ENCODE measurements around the gene SPDYE3.
"Not testable (repeated sequence)": the region's sequence is repeated elsewhere in the genome, so short reads cannot be mapped to it uniquely, and the experiment has no call there.

SPDYE3 gene

GRCh38 chr7:100349757-100350156, 42.3 kb downstream of the SPDYE3 start:
- no peak for DNase-seq (ENCODE audit: low spot score)

DNA sequence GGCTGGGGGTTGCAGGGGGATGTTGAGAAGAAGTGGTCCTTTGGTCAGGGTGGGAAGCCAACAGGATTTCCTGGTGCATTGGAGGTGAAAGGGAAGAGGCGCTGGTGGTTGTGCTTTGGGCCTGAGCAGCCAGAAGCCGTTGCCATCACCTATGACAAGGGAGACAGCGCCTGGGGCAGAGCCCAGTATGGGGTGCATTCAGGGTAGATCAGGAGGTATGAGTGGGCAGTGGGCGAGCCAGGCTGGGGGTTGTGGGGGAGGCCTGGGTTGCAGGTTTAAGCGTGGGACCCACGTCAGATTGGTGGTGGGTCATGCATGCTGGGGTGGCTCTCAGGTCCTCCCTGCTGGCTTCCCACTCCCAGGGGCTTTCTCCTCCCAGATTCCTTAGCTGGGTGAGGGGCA, 44.2 kb downstream of the SPDYE3 start:
- DNase-seq (ENCODE audit: low spot score) = no peak

DNA sequence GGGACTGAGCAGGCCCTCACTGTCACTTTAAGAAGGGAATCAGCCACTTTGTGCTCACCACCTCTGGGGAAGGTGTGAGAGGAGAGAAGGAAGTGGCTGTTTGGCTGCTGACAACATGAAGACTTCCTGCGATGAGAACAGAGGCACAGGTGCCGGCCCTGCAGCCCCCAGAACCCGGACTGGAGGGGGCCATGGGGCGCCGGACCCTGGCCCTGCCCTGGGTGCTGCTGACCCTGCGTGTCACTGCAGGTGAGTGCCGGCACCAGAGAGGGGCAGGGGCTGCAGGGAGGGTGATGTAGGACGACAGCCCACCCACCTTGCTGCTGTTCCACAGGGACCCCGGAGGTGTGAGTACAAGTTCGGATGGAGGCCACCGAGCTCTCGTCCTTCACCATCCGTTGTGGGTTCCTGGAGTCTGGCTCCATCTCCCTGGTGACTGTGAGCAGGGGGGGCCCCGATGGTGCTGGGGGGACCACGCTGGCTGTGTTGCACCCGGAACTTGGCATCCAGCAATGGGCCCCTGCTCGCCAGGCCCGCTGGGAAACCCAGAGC, 44.8 kb downstream of the SPDYE3 start:
- DNase-seq (ENCODE audit: low spot score) = not testable (repeated sequence)

- no peak for DNase-seq (ENCODE audit: low spot score)
Measured at GRCh38 chr7:100352984-100353684, 45.6 kb downstream of the SPDYE3 start.

DNA sequence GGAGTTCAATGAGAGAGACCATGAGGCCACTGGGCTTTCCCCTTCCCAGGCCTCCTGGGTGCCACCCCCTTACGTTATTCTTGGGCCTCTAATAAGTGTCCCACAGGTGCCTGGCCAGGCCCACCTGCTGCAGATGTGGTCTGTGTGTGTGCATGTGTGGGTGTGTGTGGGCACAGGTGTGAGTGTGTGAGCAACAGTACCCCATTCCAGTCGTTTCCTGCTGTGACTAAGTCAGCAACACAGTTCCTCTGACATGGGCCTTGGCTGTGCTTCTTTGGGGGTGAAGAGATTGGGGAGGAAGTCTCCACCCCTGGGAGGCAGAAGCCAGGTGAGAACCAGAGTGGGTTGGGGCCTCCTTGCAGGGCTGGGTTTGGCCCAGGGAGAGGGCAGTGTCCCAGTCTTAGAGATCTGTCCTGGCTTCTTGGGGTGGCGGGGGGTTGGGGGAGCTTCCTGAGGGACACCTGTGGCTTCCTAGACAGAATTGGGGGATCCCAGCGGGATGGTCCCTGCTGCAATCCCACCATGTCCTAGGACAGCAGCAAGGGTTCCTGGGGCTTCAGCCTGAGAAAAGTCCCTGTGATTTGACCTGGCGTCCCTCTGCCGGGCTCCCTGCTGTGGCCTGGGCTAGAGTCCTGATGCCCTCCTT, 46.3 kb downstream of the SPDYE3 start:
- no peak for DNase-seq (ENCODE audit: low spot score)

DNA sequence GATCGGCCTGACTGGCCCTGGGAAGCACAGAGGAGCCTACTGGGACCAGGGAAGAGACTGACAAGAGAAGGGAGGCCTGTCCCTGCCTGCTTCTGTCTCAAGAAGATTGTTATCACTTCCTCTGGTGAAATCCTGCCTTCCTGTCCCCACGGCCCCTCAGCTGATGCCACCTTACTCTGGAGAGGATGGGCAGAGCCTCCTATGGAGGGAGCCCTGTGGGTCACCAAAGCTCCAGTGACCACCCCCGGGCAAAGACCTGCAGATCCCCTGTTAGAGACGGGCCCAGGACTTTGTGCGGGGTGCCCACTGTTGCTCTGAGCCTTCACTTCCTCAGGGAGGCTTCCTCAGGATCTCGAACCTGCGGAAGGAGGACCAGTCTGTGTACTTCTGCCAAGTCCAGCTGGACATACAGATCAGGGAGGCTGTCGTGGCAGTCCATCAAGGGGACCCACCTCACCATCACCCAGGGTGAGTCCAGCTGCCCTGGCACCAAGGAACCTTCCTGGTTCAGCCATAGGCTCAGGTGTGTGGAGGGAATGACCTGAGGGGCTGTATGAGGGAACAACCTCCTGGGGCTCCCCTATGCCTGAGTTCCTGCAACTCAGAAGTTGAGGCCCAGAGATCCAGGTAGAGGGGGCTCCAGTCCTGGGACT, 49.0 kb downstream of the SPDYE3 start:
- no peak for DNase-seq (ENCODE audit: low spot score)

DNA sequence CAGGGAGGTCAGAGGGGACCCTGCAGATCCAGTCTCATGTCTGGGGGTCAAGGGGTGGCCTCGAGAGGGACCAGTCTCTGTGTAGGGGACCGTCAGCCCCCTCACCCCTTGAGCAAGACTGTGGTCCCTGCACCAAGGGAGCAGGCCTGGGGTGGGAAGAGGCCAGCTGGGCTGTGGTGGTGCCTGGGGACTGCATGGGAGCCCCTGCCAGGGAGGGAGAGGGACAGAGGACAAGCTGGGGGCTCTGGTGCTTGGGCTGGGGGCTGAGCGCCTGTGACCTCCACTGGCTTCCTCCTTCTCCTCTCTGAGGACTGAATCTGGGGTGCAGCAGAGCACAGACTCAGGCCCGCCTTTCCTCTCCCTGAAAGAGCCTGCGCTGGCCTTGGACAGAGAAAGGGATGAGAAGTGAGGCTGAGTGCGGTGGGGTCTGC, 49.6 kb downstream of the SPDYE3 start:
- no peak for DNase-seq (ENCODE audit: low spot score)

- DNase-seq (ENCODE audit: low spot score) = no peak
Measured at GRCh38 chr7:100358027-100358856, 50.7 kb downstream of the SPDYE3 start, which contains the start of gene PILRB. TSS of gene PILRB (plus strand) at chr7:100358117. CDS start at chr7:100358303, 186 bp downstream.

DNA sequence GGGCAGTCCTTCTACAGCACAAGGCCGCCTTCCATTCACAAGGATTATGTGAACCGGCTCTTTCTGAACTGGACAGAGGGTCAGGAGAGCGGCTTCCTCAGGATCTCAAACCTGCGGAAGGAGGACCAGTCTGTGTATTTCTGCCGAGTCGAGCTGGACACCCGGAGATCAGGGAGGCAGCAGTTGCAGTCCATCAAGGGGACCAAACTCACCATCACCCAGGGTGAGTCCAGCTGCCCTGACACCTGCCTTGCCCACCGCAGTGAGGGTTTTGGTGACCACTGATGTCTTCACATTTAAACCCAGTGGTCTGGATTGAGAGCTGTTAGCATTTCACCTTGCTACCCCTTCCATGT, 51.3 kb downstream of the SPDYE3 start:
- no peak for DNase-seq (ENCODE audit: low spot score)

DNA sequence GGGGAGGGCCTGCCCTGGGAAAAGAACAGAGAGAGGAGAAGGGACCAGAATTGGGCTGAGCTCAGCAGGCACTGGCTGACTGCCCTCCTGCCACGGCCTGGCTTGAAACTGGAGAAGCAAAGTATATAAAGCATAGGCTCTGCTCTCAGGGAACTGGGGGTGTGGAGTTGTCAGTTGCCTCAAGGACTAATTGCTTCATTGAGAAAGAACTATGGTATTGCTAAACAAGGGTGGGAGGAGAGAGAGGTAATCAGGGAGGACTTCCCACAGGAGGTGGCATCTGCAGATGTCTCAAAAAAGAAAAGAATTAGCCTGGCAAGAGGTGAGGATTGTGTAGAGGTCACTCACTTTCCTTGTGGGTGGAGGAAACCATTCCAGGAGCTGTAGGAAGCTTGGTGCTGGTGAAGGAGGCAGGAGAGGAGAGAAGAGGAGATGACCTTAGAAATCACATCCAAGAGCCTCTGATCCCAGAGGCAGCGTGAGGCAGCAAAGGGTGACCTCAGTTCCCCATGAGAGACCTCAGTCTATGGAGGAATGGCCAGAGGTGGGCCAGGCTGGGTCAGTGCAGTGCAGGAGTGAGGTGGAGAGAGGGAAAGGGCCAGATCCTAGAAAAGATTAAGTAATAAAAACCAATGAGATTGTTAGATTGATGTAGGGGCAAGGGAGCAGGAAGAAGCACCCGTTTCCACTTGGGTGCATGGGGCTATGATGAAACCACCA, 52.8 kb downstream of the SPDYE3 start:
- DNase-seq (ENCODE audit: low spot score) = no peak

GRCh38 chr7:100363098-100363497, 55.6 kb downstream of the SPDYE3 start:
- DNase-seq (ENCODE audit: low spot score) = no peak

DNA sequence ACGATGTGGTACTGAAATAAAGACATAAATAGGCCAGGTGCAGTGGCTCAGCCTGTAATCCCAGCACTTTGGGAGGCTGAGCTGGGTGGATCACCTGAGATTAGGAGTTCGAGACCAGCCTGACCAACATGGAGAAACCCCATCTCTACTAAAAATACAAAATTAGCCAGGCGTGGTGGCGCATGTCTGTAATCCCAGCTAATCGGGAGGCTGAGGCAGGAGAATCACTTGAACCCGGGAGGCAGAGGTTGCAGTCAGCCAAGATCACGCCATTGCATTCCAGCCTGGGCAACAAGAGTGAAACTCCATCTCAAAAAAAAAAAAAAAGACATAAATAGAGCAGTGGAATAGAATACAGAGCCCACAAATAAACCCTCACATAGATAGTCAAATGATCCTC, 56.3 kb downstream of the SPDYE3 start:
- not testable (repeated sequence) for DNase-seq (ENCODE audit: low spot score)

DNA sequence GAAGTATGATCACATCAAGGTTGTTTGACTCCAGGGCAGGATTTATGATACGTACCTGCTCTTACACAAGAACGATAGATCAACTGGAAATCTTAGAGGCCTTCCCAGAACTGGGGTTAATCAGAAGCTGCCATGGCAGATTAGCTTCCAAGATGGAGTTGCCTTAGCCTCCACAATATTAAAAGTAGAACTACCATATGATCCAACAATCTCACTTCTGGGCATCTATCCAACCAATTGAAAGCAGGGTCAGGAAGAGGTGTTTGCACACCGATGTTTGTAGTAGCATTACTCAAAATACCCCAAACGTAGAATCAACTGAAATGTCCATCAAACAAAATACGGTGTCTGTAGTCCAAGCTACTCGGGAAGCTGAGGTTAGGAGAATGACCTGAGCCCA, 57.0 kb downstream of the SPDYE3 start:
- DNase-seq (ENCODE audit: low spot score) = no peak

DNA sequence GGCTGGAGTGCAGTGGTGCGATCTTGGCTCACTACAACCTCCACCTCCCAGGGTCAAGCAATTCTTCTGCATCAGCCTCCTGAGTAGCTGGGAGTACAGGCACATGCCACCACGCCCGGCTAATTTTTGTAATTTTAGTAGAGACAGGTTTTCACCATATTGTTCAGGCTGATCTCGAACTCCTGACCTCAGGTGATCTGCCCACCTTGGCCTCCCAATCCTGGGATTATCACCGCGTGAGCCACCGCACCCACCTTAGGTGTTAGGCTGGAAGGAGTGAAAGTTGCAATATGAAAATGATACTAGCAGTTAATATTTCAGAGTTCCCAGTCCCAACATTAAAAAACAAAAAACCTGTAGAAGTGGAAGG, 58.5 kb downstream of the SPDYE3 start:
- not testable (repeated sequence) for DNase-seq (ENCODE audit: low spot score)

DNA sequence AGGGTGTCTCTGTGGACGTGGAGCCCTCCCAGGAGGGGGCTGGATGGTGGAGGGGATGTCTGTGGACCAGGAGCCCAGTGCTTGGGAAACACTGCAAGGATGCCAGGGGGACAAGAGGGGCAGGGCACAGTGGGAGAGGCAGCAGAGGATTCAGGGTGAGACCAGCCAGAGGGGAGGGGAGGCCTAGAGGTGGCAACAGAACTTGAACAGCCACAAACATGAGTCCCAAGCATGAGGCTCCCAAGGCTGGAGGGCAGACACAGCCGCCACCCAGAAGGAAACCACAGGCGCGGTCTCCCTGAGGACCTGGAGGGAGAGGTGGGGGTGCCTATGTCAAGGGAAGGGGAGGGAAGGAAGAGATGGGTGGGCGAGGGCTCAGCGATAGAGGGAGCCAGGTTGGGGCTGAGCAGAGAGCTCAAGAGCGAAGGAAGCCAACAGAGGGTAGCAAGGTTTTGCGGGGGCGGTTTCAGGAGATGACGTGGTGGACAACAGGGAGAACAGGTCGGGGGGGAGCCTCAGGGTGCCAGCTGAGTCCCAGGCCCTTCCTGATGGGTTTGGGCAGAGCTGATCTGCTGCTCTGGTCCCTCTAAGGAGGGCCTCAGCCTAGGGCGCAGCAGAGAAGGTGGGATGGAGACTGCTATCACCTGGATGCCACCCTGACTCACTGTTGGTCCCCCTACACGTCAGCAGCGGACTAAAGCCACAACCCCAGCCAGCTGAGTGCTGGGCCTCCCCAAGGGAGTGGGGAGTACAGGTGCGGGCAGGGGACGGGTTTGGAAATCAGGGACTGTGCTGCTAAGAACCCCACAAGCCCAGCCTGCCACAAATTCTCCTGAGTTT, 59.1 kb downstream of the SPDYE3 start:
- no peak for DNase-seq (ENCODE audit: low spot score)

- no peak for DNase-seq (ENCODE audit: low spot score)
Measured at GRCh38 chr7:100367251-100367620, 59.7 kb downstream of the SPDYE3 start.

- DNase-seq (ENCODE audit: low spot score) = no peak
Measured at GRCh38 chr7:100367676-100368613, 60.4 kb downstream of the SPDYE3 start.

GRCh38 chr7:100369105-100369504, 61.6 kb downstream of the SPDYE3 start:
- DNase-seq (ENCODE audit: low spot score) = no peak

GRCh38 chr7:100370303-100370702, 62.8 kb downstream of the SPDYE3 start:
- DNase-seq (ENCODE audit: low spot score) = no peak
